HCT116 (cell line): ENCODE measurements around the gene KRTAP4-5. TPM values are rescaled to one million over a fixed set of nuclear protein-coding genes. Genes with fewer than 3 reads are reported as not detected.

Source experiments
- ATAC-seq: fragments of 200-7000 bp; cut with Tn5 transposase; 2 replicates; pipeline ENCODE4 v1.9.1; 2020; ENCODE audit warnings: mild to moderate bottlenecking, moderate library complexity
- BruUV-seq: library from RNA; stranded (reverse); fragments of 400-500 nt; replicated peaks from 2 replicates; lab custom pipeline; 2021; lab: Mats Ljungman, UMichigan
- CTCF ChIA-PET: fragments of 300-600 bp; sonication (Branson Sonifier 250); formaldehyde crosslinking; loops from one replicate; lab custom pipeline; 2021; ENCODE audit warnings: antibody characterized with exemption; lab: Charles Lee
- POLR2A ChIA-PET: fragments of 300-600, 350-600 bp; sonication (Branson Sonifier 250); formaldehyde crosslinking; loops from one replicate; lab custom pipeline; 2021; ENCODE audit warnings: antibody characterized with exemption; lab: Charles Lee
- RAD21 ChIA-PET, 2 experiments: fragments of 300-600 bp; sonication (Branson Sonifier 250); formaldehyde crosslinking; loops; one replicate each; lab custom pipeline; 2023; ENCODE audit warnings: low total read pairs in 2 of 2; ENCODE audit not compliant: uncharacterized antibody in 2 of 2, unreplicated experiment in 2 of 2, low non-redundant PET in 1 of 2; lab: Charles Lee
- DNase-seq: peaks from one replicate; pipeline ENCODE4 v3.0.0-alpha.2; 2010; ENCODE audit warnings: low read depth, low spot score
- H2AFZ ChIP-seq: fragments of 200-600 bp; shearing (Covaris generic), sonication (generic); 2 replicates; pipeline ENCODE4 v1.6.1; 2017; ENCODE audit warnings: low read depth, mixed run types, mixed read lengths, antibody characterized with exemption, low read length; ENCODE audit not compliant: poor library complexity, severe bottlenecking
- H3K27ac ChIP-seq: 2 replicates; pipeline ENCODE4 v1.5.1; 2012; ENCODE audit warnings: low read depth, low read length
- H3K27me3 ChIP-seq: fragments of 200-600 bp; sonication (generic); 2 replicates; pipeline ENCODE4 v1.6.1; 2016; ENCODE audit warnings: mixed run types, low read length, mixed read lengths; ENCODE audit not compliant: insufficient read depth
- H3K36me3 ChIP-seq, 2 experiments: fragments of 200-500 bp in 1 of 2; fragments of 200-600 bp in 1 of 2; sonication (Bioruptor generic) in 1 of 2; sonication (generic) in 1 of 2; 2 replicates each; pipeline versions ENCODE4 v1.5.1 to v1.6.1; 2014 to 2016; ENCODE audit warnings: low read length in 2 of 2, inconsistent platforms in 1 of 2, mixed read lengths in 1 of 2, mixed run types in 1 of 2; ENCODE audit not compliant: insufficient read depth in 2 of 2, control insufficient read depth in 1 of 2
- H3K4me1 ChIP-seq, 2 experiments: fragments of 200-600 bp in 1 of 2; sonication (generic) in 1 of 2; 2 replicates each; pipeline versions ENCODE4 v1.5.1 to v1.6.1; 2012 to 2017; ENCODE audit warnings: low read length in 2 of 2, inconsistent platforms in 1 of 2, mild to moderate bottlenecking in 1 of 2, mixed read lengths in 1 of 2, mixed run types in 1 of 2, moderate library complexity in 1 of 2; ENCODE audit not compliant: insufficient read depth in 2 of 2, control insufficient read depth in 1 of 2
- H3K4me2 ChIP-seq: fragments of 200-600 bp; sonication (generic); 2 replicates; pipeline ENCODE4 v1.6.1; 2017; ENCODE audit warnings: mixed run types, low read length, mixed read lengths
- H3K4me3 ChIP-seq, 2 experiments: fragments of 200-600 bp in 1 of 2; sonication (generic) in 1 of 2; replicated peaks in 1 of 2; 2 replicates each; pipeline ENCODE4 v1.5.1; 2011 to 2016; ENCODE audit warnings: low read length in 2 of 2, control low read depth in 1 of 2, low read depth in 1 of 2, mild to moderate bottlenecking in 1 of 2, mixed read lengths in 1 of 2, mixed run types in 1 of 2
- H3K79me2 ChIP-seq: fragments of 200-600 bp; sonication (generic); 2 replicates; pipeline ENCODE4 v1.6.1; 2017; ENCODE audit warnings: mild to moderate bottlenecking, mixed run types, low read length, moderate library complexity, mixed read lengths; ENCODE audit not compliant: insufficient read depth
- H3K9ac ChIP-seq: fragments of 200-600 bp; sonication (generic); 2 replicates; pipeline ENCODE4 v1.6.1; 2016; ENCODE audit warnings: low read length, mixed read lengths
- H3K9me2 ChIP-seq: fragments of 200-600 bp; sonication (generic), shearing (Covaris generic); 2 replicates; pipeline ENCODE4 v1.6.1; 2017; ENCODE audit warnings: mixed run types, mild to moderate bottlenecking, moderate library complexity; ENCODE audit not compliant: insufficient read depth
- H3K9me3 ChIP-seq, 2 experiments: fragments of 200-500 bp in 1 of 2; fragments of 200-600 bp in 1 of 2; sonication (Bioruptor generic) in 1 of 2; sonication (generic) in 1 of 2; 2 replicates each; pipeline ENCODE4 v1.6.1; 2014 to 2017; ENCODE audit warnings: low read length in 2 of 2, mixed read lengths in 2 of 2, inconsistent platforms in 1 of 2, low read depth in 1 of 2, mild to moderate bottlenecking in 1 of 2, mixed run types in 1 of 2, moderate library complexity in 1 of 2; ENCODE audit not compliant: control insufficient read depth in 1 of 2, insufficient read depth in 1 of 2
- H4K20me1 ChIP-seq: fragments of 200-600 bp; sonication (generic), shearing (Covaris generic); 2 replicates; pipeline ENCODE4 v1.6.1; 2017; ENCODE audit warnings: mixed run types, mild to moderate bottlenecking, moderate library complexity; ENCODE audit not compliant: insufficient read depth
- ATF3 ChIP-seq: IDR thresholded peaks from 2 replicates; pipeline ENCODE4 v1.6.1; 2012
- CEBPB ChIP-seq: IDR thresholded peaks from 2 replicates; pipeline ENCODE4 v1.6.1; 2012; ENCODE audit warnings: low read depth
- ELF1 ChIP-seq: IDR thresholded peaks from 2 replicates; pipeline ENCODE4 v1.6.1; 2012; ENCODE audit warnings: low read depth, borderline replicate concordance
- EZH2 ChIP-seq: fragments of 200-600 bp; sonication (generic); IDR thresholded peaks from 2 replicates; pipeline ENCODE4 v1.6.1; 2017; ENCODE audit warnings: antibody characterized with exemption, mixed run types
- EZH2phosphoT487 ChIP-seq: fragments of 200-600 bp; IDR thresholded peaks from 2 replicates; pipeline ENCODE4 v1.6.1; 2018; ENCODE audit warnings: antibody characterized with exemption, borderline replicate concordance
- JUND ChIP-seq: IDR thresholded peaks from 2 replicates; pipeline ENCODE4 v1.6.1; 2012
- POLR2A ChIP-seq: IDR thresholded peaks from 2 replicates; pipeline ENCODE4 v1.7.0; 2011; ENCODE audit warnings: borderline replicate concordance; ENCODE audit not compliant: insufficient read depth, insufficient read length; ENCODE audit errors: extremely low read depth
- TCF7L2 ChIP-seq: IDR thresholded peaks from 2 replicates; pipeline ENCODE4 v1.7.0; 2011; ENCODE audit warnings: borderline replicate concordance, inconsistent platforms; ENCODE audit not compliant: insufficient read depth, insufficient read length; ENCODE audit errors: extremely low read depth
- ZBTB33 ChIP-seq: IDR thresholded peaks from 2 replicates; pipeline ENCODE4 v1.6.1; 2011; ENCODE audit warnings: mild to moderate bottlenecking, low read length, moderate library complexity; ENCODE audit not compliant: insufficient replicate concordance; ENCODE audit errors: extremely low read depth
- intact Hi-C: fragments of 100-400 bp; cut with micrococcal nuclease; formaldehyde crosslinking; loops from 2 replicates; pipeline ENCODE4 v1.10.0; 2022
- total RNA-seq: library from RNA; stranded (reverse); gene quantifications from one replicate; pipeline ENCODE4 v1.2.1, GENCODE V29; 2021; ENCODE audit not compliant: unreplicated experiment
- TF ChIP-seq, protein P1 (sequence below): IDR thresholded peaks from 2 replicates; pipeline ENCODE4 v1.6.1; 2012; ENCODE audit warnings: low read depth

KRTAP4-5 gene
- total RNA-seq, 1 experiment from 2014 or later, result not detected

- H3K4me2 ChIP-seq, result no peak within 1 kb of the TSS
- CTCF ChIA-PET, result no interaction called here
- RAD21 ChIA-PET, result no interaction called here
- DNase-seq (no peak), ATAC-seq (no peak)
- no peaks in the 10 kb centered on the region for H3K9me3 ChIP-seq
- H3K4me1 ChIP-seq, result peaks cover 0 to 10% of the 10 kb centered on the region in 2 experiments; a peak in 1 of 4 replicates
- TF ChIP-seq POLR2A, result no peak
- no peak for TF ChIP-seq CEBPB
- no peak for TF ChIP-seq EZH2
- TF ChIP-seq, protein P1, sequence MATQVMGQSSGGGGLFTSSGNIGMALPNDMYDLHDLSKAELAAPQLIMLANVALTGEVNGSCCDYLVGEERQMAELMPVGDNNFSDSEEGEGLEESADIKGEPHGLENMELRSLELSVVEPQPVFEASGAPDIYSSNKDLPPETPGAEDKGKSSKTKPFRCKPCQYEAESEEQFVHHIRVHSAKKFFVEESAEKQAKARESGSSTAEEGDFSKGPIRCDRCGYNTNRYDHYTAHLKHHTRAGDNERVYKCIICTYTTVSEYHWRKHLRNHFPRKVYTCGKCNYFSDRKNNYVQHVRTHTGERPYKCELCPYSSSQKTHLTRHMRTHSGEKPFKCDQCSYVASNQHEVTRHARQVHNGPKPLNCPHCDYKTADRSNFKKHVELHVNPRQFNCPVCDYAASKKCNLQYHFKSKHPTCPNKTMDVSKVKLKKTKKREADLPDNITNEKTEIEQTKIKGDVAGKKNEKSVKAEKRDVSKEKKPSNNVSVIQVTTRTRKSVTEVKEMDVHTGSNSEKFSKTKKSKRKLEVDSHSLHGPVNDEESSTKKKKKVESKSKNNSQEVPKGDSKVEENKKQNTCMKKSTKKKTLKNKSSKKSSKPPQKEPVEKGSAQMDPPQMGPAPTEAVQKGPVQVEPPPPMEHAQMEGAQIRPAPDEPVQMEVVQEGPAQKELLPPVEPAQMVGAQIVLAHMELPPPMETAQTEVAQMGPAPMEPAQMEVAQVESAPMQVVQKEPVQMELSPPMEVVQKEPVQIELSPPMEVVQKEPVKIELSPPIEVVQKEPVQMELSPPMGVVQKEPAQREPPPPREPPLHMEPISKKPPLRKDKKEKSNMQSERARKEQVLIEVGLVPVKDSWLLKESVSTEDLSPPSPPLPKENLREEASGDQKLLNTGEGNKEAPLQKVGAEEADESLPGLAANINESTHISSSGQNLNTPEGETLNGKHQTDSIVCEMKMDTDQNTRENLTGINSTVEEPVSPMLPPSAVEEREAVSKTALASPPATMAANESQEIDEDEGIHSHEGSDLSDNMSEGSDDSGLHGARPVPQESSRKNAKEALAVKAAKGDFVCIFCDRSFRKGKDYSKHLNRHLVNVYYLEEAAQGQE, result no peak
- TF ChIP-seq TCF7L2, result no peak
- no peak for TF ChIP-seq ELF1
- TF ChIP-seq ZBTB33, result no peak
- TF ChIP-seq JUND, result no peak
- TF ChIP-seq ATF3, result no peak
- TF ChIP-seq EZH2phosphoT487, result no peak
- POLR2A ChIA-PET, result interaction anchor here (0.6 kb wide), 1 partner anchor 280 kb away, joined by 5 read pairs; no protein-coding TSS in a partner anchor
- H3K36me3 ChIP-seq, result no peaks in the 10 kb centered on the region
- no peak within 1 kb of the TSS for H3K9ac ChIP-seq
- peak within 1 kb of the TSS; percentile 24 for H2AFZ ChIP-seq
- no peaks in the 10 kb centered on the region for H3K27me3 ChIP-seq
- H3K9me2 ChIP-seq, result no peaks in the 10 kb centered on the region
- no peak within 1 kb of the TSS for H3K27ac ChIP-seq
- H3K4me3 ChIP-seq, result no peak within 1 kb of the TSS
- intact Hi-C loops, result no loop called here
- H4K20me1 ChIP-seq, result no peaks in the 10 kb centered on the region
- BruUV-seq, result no TSS peak
- no peaks in the 10 kb centered on the region for H3K79me2 ChIP-seq
These were observed 34.9 kb upstream of the KRTAP4-5 start, which contains the start of gene KRTAP4-1 for GRCh38 chr17:41184480-41184961. KRTAP4-1 (minus strand) TSS chr17:41184911; CDS start chr17:41184854, 57 bp downstream.
